HEK293 (cell line): ENCODE data around the gene SLC4A8.

Experiments
- CTCF ChIA-PET: fragments of 350-600 bp; formaldehyde crosslinking; extraction: SDS; loops from one replicate; lab custom pipeline; 2021; ENCODE audit warnings: antibody characterized with exemption; lab: Yijun Ruan, JAX
- POLR2A ChIA-PET: fragments of 300-600 bp; formaldehyde crosslinking; extraction: SDS; loops from one replicate; lab custom pipeline; 2020; ENCODE audit warnings: antibody characterized with exemption, inconsistent platforms; lab: Yijun Ruan, JAX
- H3K27ac ChIP-seq: fragments of 200-500 bp; sonication (Bioruptor generic); 2 replicates; pipeline ENCODE4 v1.5.1; 2014; ENCODE audit warnings: low read depth, low read length, control low read depth, inconsistent platforms; ENCODE audit errors: extremely low read depth
- H3K36me3 ChIP-seq, 2 experiments: fragments of 200-500 bp in 1 of 2; sonication (Bioruptor generic) in 1 of 2; 1 replicate in 1 of 2; 2 replicates in 1 of 2; pipeline ENCODE4 v1.5.1; 2014 to 2017; ENCODE audit warnings: inconsistent platforms in 2 of 2, low read length in 2 of 2; ENCODE audit not compliant: control insufficient read depth in 2 of 2, insufficient read depth in 1 of 2
- H3K4me1 ChIP-seq: fragments of 200-500 bp; sonication (Bioruptor generic); 2 replicates; pipeline ENCODE4 v1.5.1; 2014; ENCODE audit warnings: mild to moderate bottlenecking, low read length, inconsistent platforms; ENCODE audit not compliant: control insufficient read depth, insufficient read depth
- H3K4me3 ChIP-seq: 2 replicates; pipeline ENCODE4 v1.5.1; 2011; ENCODE audit warnings: low read depth, mild to moderate bottlenecking, control low read depth, low read length, moderate library complexity
- H3K9me3 ChIP-seq: fragments of 200-500 bp; sonication (Bioruptor generic); 2 replicates; pipeline ENCODE4 v1.5.1; 2014; ENCODE audit warnings: low read depth, low read length, inconsistent platforms; ENCODE audit not compliant: control insufficient read depth, insufficient read depth
- MYNN ChIP-seq: fragments of 450-650 bp; formaldehyde crosslinking; IDR thresholded peaks from 2 replicates; pipeline ENCODE4 v1.5.1; 2016; ENCODE audit warnings: missing biosample characterization, missing genetic modification characterization, borderline replicate concordance
- PATZ1 ChIP-seq: fragments of 450-650 bp; formaldehyde crosslinking; IDR thresholded peaks from 2 replicates; pipeline ENCODE4 v1.5.1; 2016; ENCODE audit warnings: missing biosample characterization, missing genetic modification characterization
- SP7 ChIP-seq: fragments of 450-650 bp; formaldehyde crosslinking; IDR thresholded peaks from 2 replicates; pipeline ENCODE4 v1.5.1; 2016; ENCODE audit warnings: missing biosample characterization, missing genetic modification characterization
- TCF7L2 ChIP-seq: IDR thresholded peaks from 2 replicates; pipeline ENCODE4 v1.6.1; 2011; ENCODE audit warnings: low read depth, mild to moderate bottlenecking, inconsistent platforms, low read length, moderate library complexity, borderline replicate concordance
- ZBTB44 ChIP-seq: fragments of 450-650 bp; IDR thresholded peaks from 2 replicates; pipeline ENCODE4 v1.5.1; 2018; ENCODE audit warnings: missing biosample characterization, mild to moderate bottlenecking, missing genetic modification characterization
- ZNF16 ChIP-seq: fragments of 450-650 bp; formaldehyde crosslinking; IDR thresholded peaks from 2 replicates; pipeline ENCODE4 v1.5.1; 2016; ENCODE audit warnings: low read depth, missing biosample characterization, missing genetic modification characterization
- ZNF184 ChIP-seq: fragments of 450-650 bp; IDR thresholded peaks from 2 replicates; pipeline ENCODE4 v1.5.1; 2018; ENCODE audit warnings: missing biosample characterization, mild to moderate bottlenecking, missing genetic modification characterization
- ZNF239 ChIP-seq: fragments of 450-650 bp; formaldehyde crosslinking; IDR thresholded peaks from 2 replicates; pipeline ENCODE4 v1.5.1; 2016; ENCODE audit warnings: missing biosample characterization, missing genetic modification characterization
- ZNF266 ChIP-seq: fragments of 450-650 bp; formaldehyde crosslinking; IDR thresholded peaks from 2 replicates; pipeline ENCODE4 v1.5.1; 2016; ENCODE audit warnings: missing biosample characterization, missing genetic modification characterization, low read depth
- ZNF302 ChIP-seq: fragments of 450-650 bp; formaldehyde crosslinking; IDR thresholded peaks from 2 replicates; pipeline ENCODE4 v1.5.1; 2016; ENCODE audit warnings: missing biosample characterization, missing genetic modification characterization, low read depth
- ZNF37A ChIP-seq: fragments of 450-650 bp; IDR thresholded peaks from 2 replicates; pipeline ENCODE4 v1.5.1; 2018; ENCODE audit warnings: missing biosample characterization, missing genetic modification characterization
- ZNF398 ChIP-seq: fragments of 450-650 bp; formaldehyde crosslinking; IDR thresholded peaks from 2 replicates; pipeline ENCODE4 v1.5.1; 2017; ENCODE audit warnings: missing biosample characterization, missing genetic modification characterization
- ZNF423 ChIP-seq: fragments of 450-650 bp; formaldehyde crosslinking; IDR thresholded peaks from 2 replicates; pipeline ENCODE4 v1.5.1; 2016; ENCODE audit warnings: missing biosample characterization, missing genetic modification characterization
- ZNF555 ChIP-seq: fragments of 450-650 bp; formaldehyde crosslinking; conservative IDR thresholded peaks from 2 replicates; pipeline ENCODE4 v1.5.1; 2017; ENCODE audit warnings: missing biosample characterization, mild to moderate bottlenecking, missing genetic modification characterization, inconsistent platforms
- ZNF600 ChIP-seq: fragments of 450-650 bp; formaldehyde crosslinking; IDR thresholded peaks from 2 replicates; pipeline ENCODE4 v1.5.1; 2016; ENCODE audit warnings: missing biosample characterization, missing genetic modification characterization
- ZNF623 ChIP-seq: fragments of 450-650 bp; formaldehyde crosslinking; IDR thresholded peaks from 2 replicates; pipeline ENCODE4 v1.5.1; 2016; ENCODE audit warnings: missing biosample characterization, missing genetic modification characterization
- ZNF645 ChIP-seq: fragments of 450-650 bp; formaldehyde crosslinking; IDR thresholded peaks from 2 replicates; pipeline ENCODE4; 2016; ENCODE audit warnings: missing biosample characterization, missing genetic modification characterization
- ZNF658 ChIP-seq: fragments of 450-650 bp; formaldehyde crosslinking; IDR thresholded peaks from 2 replicates; pipeline ENCODE4; 2016; ENCODE audit warnings: missing biosample characterization, missing genetic modification characterization
- ZNF677 ChIP-seq: fragments of 450-650 bp; IDR thresholded peaks from 2 replicates; pipeline ENCODE4 v1.5.0; 2018; ENCODE audit warnings: missing biosample characterization, mild to moderate bottlenecking, missing genetic modification characterization, moderate library complexity
- ZNF791 ChIP-seq: fragments of 450-650 bp; formaldehyde crosslinking; IDR thresholded peaks from 2 replicates; pipeline ENCODE4 v1.5.1; 2016; ENCODE audit warnings: missing biosample characterization, missing genetic modification characterization

The SLC4A8 gene

GRCh38 chr12:51521554-51522276, 97.1 kb downstream of the SLC4A8 start:
- Histone ChIP-seq H3K36me3 (no peaks in the 10 kb centered on the region), H3K4me1 (no peaks in the 10 kb centered on the region), H3K9me3 (no peaks in the 10 kb centered on the region), H3K4me3 (no peak overlapping the region), H3K27ac (no peak overlapping the region)
- TF ChIP-seq ZNF398 (tag by site-specific recombination) = no peak
- no peak for TF ChIP-seq ZNF184 (tag by site-specific recombination)
- TF ChIP-seq ZNF600 (tag by site-specific recombination) = no peak
- no peak for TF ChIP-seq ZNF677
- CTCF ChIA-PET = interaction anchor here (0.5 to 2.1 kb wide), 8 partner anchors 10 to 308 kb away, joined by 3 to 16 read pairs (median 4); no protein-coding TSS in a partner anchor
- POLR2A ChIA-PET = interaction anchor here (0.6 kb wide), 1 partner anchor 405 kb away, joined by 7 read pairs; no protein-coding TSS in a partner anchor

- CTCF ChIA-PET = interaction anchor here (0.8 to 2.1 kb wide), 4 partner anchors 9 to 102 kb away, joined by 3 to 16 read pairs (median 4); no protein-coding TSS in a partner anchor
- Histone ChIP-seq H3K9me3 (no peaks in the 10 kb centered on the region), H3K4me3 (no peak overlapping the region), H3K4me1 (no peaks in the 10 kb centered on the region), H3K27ac (no peak overlapping the region), H3K36me3 (no peaks in the 10 kb centered on the region)
- POLR2A ChIA-PET = no interaction called here
- TF ChIP-seq SP7 (no peak), ZNF16 (no peak), ZNF37A (tag by site-specific recombination) (no peak), ZNF423 (tag by site-specific recombination) (no peak), ZNF623 (tag by site-specific recombination) (no peak), ZNF658 (tag by site-specific recombination) (no peak), ZNF302 (no peak), MYNN (tag by site-specific recombination) (no peak), ZNF645 (no peak), ZNF791 (tag by site-specific recombination) (no peak), ZBTB44 (tag by site-specific recombination) (no peak), ZNF239 (tag by site-specific recombination) (no peak), ZNF555 (tag by site-specific recombination) (no peak), TCF7L2 (no peak), PATZ1 (tag by site-specific recombination) (no peak), ZNF266 (tag by site-specific recombination) (no peak)
These were observed 98.1 kb downstream of the SLC4A8 start for GRCh38 chr12:51522696-51523095.
